Right lobe of liver (tissue), 6 donors: ENCODE measurements around the gene CSF1R. TPM values are rescaled to one million over a fixed set of nuclear protein-coding genes. Genes with fewer than 3 reads are reported as not detected.
A peak's percentile ranks its signal among the peaks of the same experiment; 100 is the strongest.

Source experiments
- ATAC-seq, 4 donors: fragments of 200-7000 bp; cut with Tn5 transposase; one replicate each; pipeline ENCODE4 v1.9.1; 2020; ENCODE audit warnings: mild to moderate bottlenecking in 4 of 4, moderate library complexity in 4 of 4
- DNase-seq, 3 donors: peaks; one replicate each; pipeline ENCODE4 v3.0.0-alpha.2; 2020
- H3K27ac ChIP-seq, 3 donors: fragments of 200-600 bp; one replicate each; pipeline ENCODE4 v1.8.0; 2022
- H3K27me3 ChIP-seq, 2 donors: fragments of 200-600 bp; one replicate each; pipeline ENCODE4 v1.8.0; 2022
- H3K36me3 ChIP-seq, 4 donors: fragments of 200-600 bp; sonication (generic) in 1 of 4; one replicate each; pipeline versions ENCODE4 v1.5.1 to v1.8.0; 2017 to 2022; ENCODE audit warnings: control low read depth in 1 of 4
- H3K4me1 ChIP-seq, 4 donors: fragments of 200-600 bp; sonication (generic) in 1 of 4; one replicate each; pipeline versions ENCODE4 v1.5.1 to v1.8.0; 2017 to 2022; ENCODE audit warnings: control low read depth in 1 of 4
- H3K4me3 ChIP-seq, 3 donors: fragments of 200-600 bp; one replicate each; pipeline ENCODE4 v1.8.0; 2022
- H3K9me3 ChIP-seq, 4 donors: fragments of 200-600 bp; sonication (generic) in 1 of 4; one replicate each; pipeline versions ENCODE4 v1.5.1 to v1.8.0; 2017 to 2022; ENCODE audit warnings: control low read depth in 1 of 4
- CTCF ChIP-seq, 4 donors: fragments of 200-600 bp in 3 of 4; fragments of 450-650 bp in 1 of 4; IDR thresholded peaks; one replicate each; pipeline versions ENCODE4 v1.5.1 to v1.8.0; 2016 to 2022; ENCODE audit warnings: antibody characterized with exemption in 4 of 4, mild to moderate bottlenecking in 2 of 4
- POLR2A ChIP-seq: fragments of 450-650 bp; IDR thresholded peaks from one replicate; pipeline ENCODE4 v1.6.1; 2017; ENCODE audit warnings: antibody characterized with exemption, mild to moderate bottlenecking
- WGBS: methylation state at CpG from one replicate; pipeline ENCODE4 v1.1.6; 2018; ENCODE audit warnings: low coverage, low lambda C conversion rate; ENCODE audit not compliant: insufficient coverage; ENCODE audit errors: missing lambda C conversion rate; 5-methylcytosine and 5-hydroxymethylcytosine counted together
- intact Hi-C, 2 donors: fragments of 100-400 bp; cut with DNase I; formaldehyde crosslinking; loops; one replicate each; pipeline versions ENCODE4 v1.11.2 to v1.14.1; 2022
- total RNA-seq, 6 experiments: library from RNA; depleted of rRNA in 2 of 6; stranded (reverse); fragments of >200 nt in 2 of 6; fragmentation: NEBNext Ultra II Directional in 3 of 6; extraction: Animal tissue kit (Norgen Biotek cat#: 25700) in 3 of 6; gene quantifications; one replicate each; pipeline versions ENCODE4 v1.1.0 to v1.2.4, GENCODE V29; 2016 to 2023
- donor health status: DM: no; HTN: yes; CAD: no.
- donor health status: DM: no; HTN: no; CAD: no.
- donor health status: DM: no; HTN: no; CAD: no.
- donor health status: DM: no; HTN: yes; CAD: no.
- donor health status: DM: no; HTN: yes; CAD: no.

CSF1R gene
- total RNA-seq, 6 experiments from 2014 or later, result 13.0 to 45.1 (median 16.3) TPM

GRCh38 chr5:150023136-150023535, 63.2 kb downstream of the CSF1R start:
- Histone ChIP-seq H3K27ac (no peak overlapping the region), H3K9me3 (no peaks in the 10 kb centered on the region), H3K36me3 (peaks cover 3 to 94% (median 21%) of the 10 kb centered on the region in 4 donors), H3K4me3 (no peak overlapping the region), H3K27me3 (no peaks in the 10 kb centered on the region), H3K4me1 (no peaks in the 10 kb centered on the region)
- ATAC-seq, result no peak
- intact Hi-C loops, result no loop called here
- DNase-seq, result no peak
- TF ChIP-seq POLR2A, result no peak
- 100% methylated on average over 1 of the region's 1 CpG for WGBS

GRCh38 chr5:150022681-150023080, 63.7 kb downstream of the CSF1R start:
- no peak for ATAC-seq
- Histone ChIP-seq H3K27me3 (no peaks in the 10 kb centered on the region), H3K9me3 (no peaks in the 10 kb centered on the region), H3K27ac (no peak overlapping the region), H3K36me3 (peaks cover 3 to 91% (median 20%) of the 10 kb centered on the region in 4 donors), H3K4me1 (no peaks in the 10 kb centered on the region), H3K4me3 (no peak overlapping the region)
- no peak for DNase-seq
- intact Hi-C loops, result no loop called here
- no peak for TF ChIP-seq CTCF (IDR thresholded peaks at IDR 0.05)
- no peak for TF ChIP-seq POLR2A
- WGBS, result 87% methylated on average over 2 of the region's 2 CpGs

- intact Hi-C loops, result no loop called here
- DNase-seq (no peak), ATAC-seq (peak; percentile 16 to 72 (median 40))
- H3K27me3 ChIP-seq, result no peaks in the 10 kb centered on the region
- H3K9me3 ChIP-seq, result no peaks in the 10 kb centered on the region
- peaks cover 7 to 85% (median 20%) of the 10 kb centered on the region in 4 donors for H3K36me3 ChIP-seq
- no peak overlapping the region for H3K27ac ChIP-seq
- 100% methylated on average over 1 of the region's 1 CpG for WGBS
- H3K4me3 ChIP-seq, result no peak overlapping the region
- no peaks in the 10 kb centered on the region for H3K4me1 ChIP-seq
- TF ChIP-seq CTCF (IDR thresholded peaks at IDR 0.05) (no peak), POLR2A (no peak)
Observed at GRCh38 chr5:150022158-150022531, 64.2 kb downstream of the CSF1R start.

- H3K27ac ChIP-seq, result no peak overlapping the region
Observed at GRCh38 chr5:150021491-150022157, 64.7 kb downstream of the CSF1R start.

More at GRCh38 chr5:150021491-150022157, 64.7 kb downstream of the CSF1R start:
- Histone ChIP-seq H3K4me1 (no peaks in the 10 kb centered on the region), H3K4me3 (no peak overlapping the region), H3K9me3 (no peaks in the 10 kb centered on the region), H3K27me3 (no peaks in the 10 kb centered on the region), H3K36me3 (peaks cover 6 to 80% (median 20%) of the 10 kb centered on the region in 4 donors)
- DNase-seq (no peak), ATAC-seq (peak; percentile 34 to 63 (median 54))
- WGBS, result 75% methylated on average over 4 of the region's 13 CpGs
- TF ChIP-seq CTCF (IDR thresholded peaks at IDR 0.05) (no peak), POLR2A (no peak)
- intact Hi-C loops, result no loop called here
